DOHH2 (cell line): Measurements from ENCODE around the gene PTGIS.

Experiments
- H3F3A ChIP-seq: fragments of 200-600 bp; sonication (generic), shearing (Covaris generic); 2 replicates; pipeline ENCODE4 v1.6.0; 2016; ENCODE audit warnings: antibody characterized with exemption, mild to moderate bottlenecking; ENCODE audit not compliant: control insufficient read depth, insufficient read depth
- H3K27ac ChIP-seq: fragments of 200-600 bp; sonication (generic); 2 replicates; pipeline ENCODE4 v1.5.1; 2014; ENCODE audit warnings: low read depth, mild to moderate bottlenecking, low read length, moderate library complexity
- H3K27me3 ChIP-seq: fragments of 200-600 bp; sonication (generic); 2 replicates; pipeline ENCODE4 v1.6.1; 2014; ENCODE audit warnings: mild to moderate bottlenecking, low read length, mixed read lengths; ENCODE audit not compliant: control insufficient read depth
- H3K36me3 ChIP-seq: fragments of 200-600 bp; sonication (generic); 2 replicates; pipeline ENCODE4 v1.6.1; 2014; ENCODE audit warnings: mild to moderate bottlenecking, low read length, moderate library complexity, mixed read lengths; ENCODE audit not compliant: control insufficient read depth
- H3K4me1 ChIP-seq: fragments of 200-600 bp; sonication (generic); 2 replicates; pipeline ENCODE4 v1.6.1; 2014; ENCODE audit warnings: mild to moderate bottlenecking, low read length, mixed read lengths; ENCODE audit not compliant: control insufficient read depth
- H3K4me2 ChIP-seq: fragments of 200-600 bp; sonication (generic); 2 replicates; pipeline ENCODE4 v1.6.0; 2014; ENCODE audit warnings: mild to moderate bottlenecking, low read length, moderate library complexity
- H3K4me3 ChIP-seq: fragments of 200-600 bp; sonication (generic); 2 replicates; pipeline ENCODE4 v1.5.1; 2014; ENCODE audit warnings: mild to moderate bottlenecking, low read length, mixed read lengths
- H3K79me2 ChIP-seq: fragments of 200-600 bp; sonication (generic); 2 replicates; pipeline ENCODE4 v1.6.1; 2014; ENCODE audit warnings: mild to moderate bottlenecking, low read length, mixed read lengths; ENCODE audit not compliant: control insufficient read depth
- H3K9me2 ChIP-seq: fragments of 200-600 bp; sonication (generic); replicated peaks from 2 replicates; pipeline ENCODE4 v1.6.1; 2014; ENCODE audit warnings: mild to moderate bottlenecking, low read length, mixed read lengths; ENCODE audit not compliant: control insufficient read depth
- H3K9me3 ChIP-seq: fragments of 200-600 bp; sonication (generic); 2 replicates; pipeline ENCODE4 v1.6.1; 2014; ENCODE audit warnings: antibody characterized with exemption, low read length, mixed read lengths; ENCODE audit not compliant: control insufficient read depth, insufficient read depth
- H4K20me1 ChIP-seq: fragments of 200-600 bp; sonication (generic); 2 replicates; pipeline ENCODE4 v1.6.0; 2014; ENCODE audit warnings: low read depth, mild to moderate bottlenecking, antibody characterized with exemption, low read length, moderate library complexity; ENCODE audit not compliant: control insufficient read depth, insufficient read depth
- CTCF ChIP-seq: fragments of 200-600 bp; sonication (generic); IDR thresholded peaks from one replicate; pipeline ENCODE4 v1.5.1; 2014; ENCODE audit warnings: antibody characterized with exemption, mild to moderate bottlenecking, low read depth, low read length; ENCODE audit not compliant: poor library complexity, severe bottlenecking
- EZH2phosphoT487 ChIP-seq: fragments of 200-600 bp; sonication (generic); IDR thresholded peaks from 2 replicates; pipeline ENCODE4 v1.6.1; 2017; ENCODE audit warnings: borderline replicate concordance, mild to moderate bottlenecking, antibody characterized with exemption, low read length, moderate library complexity, mixed read lengths

The PTGIS gene

GRCh38 chr20:49560646-49561045 is 7.3 kb downstream of the PTGIS start:
- no peaks in the 10 kb centered on the region; the same call in 1 of the 2 replicates for H4K20me1 ChIP-seq
- no peaks in the 10 kb centered on the region for H3K79me2 ChIP-seq
- H3K4me2 ChIP-seq: no peak overlapping the region
- H3K36me3 ChIP-seq: no peaks in the 10 kb centered on the region
- no peaks in the 10 kb centered on the region for H3F3A ChIP-seq
- H3K9me2 ChIP-seq: no peaks in the 10 kb centered on the region
- H3K4me3 ChIP-seq: no peak overlapping the region
- H3K27ac ChIP-seq: no peak overlapping the region
- TF ChIP-seq EZH2phosphoT487 (no peak), CTCF (no peak)
- no peaks in the 10 kb centered on the region for H3K4me1 ChIP-seq
- 0 out of 2 replicates have a peak, but pooled peaks cover 3% of the 10 kb centered on the region for H3K9me3 ChIP-seq
- peaks cover 17% of the 10 kb centered on the region for H3K27me3 ChIP-seq

GRCh38 chr20:49560186-49560585 is 7.8 kb downstream of the PTGIS start:
- Histone ChIP-seq H3K9me3 (0 out of 2 replicates have a peak, but pooled peaks cover 3% of the 10 kb centered on the region), H3K4me3 (no peak overlapping the region), H3K27ac (no peak overlapping the region), H3K27me3 (peaks cover 21% of the 10 kb centered on the region), H3K36me3 (no peaks in the 10 kb centered on the region), H3F3A (no peaks in the 10 kb centered on the region), H3K4me2 (no peak overlapping the region), H3K4me1 (no peaks in the 10 kb centered on the region), H3K9me2 (no peaks in the 10 kb centered on the region), H4K20me1 (no peaks in the 10 kb centered on the region; the same call in 1 of the 2 replicates), H3K79me2 (no peaks in the 10 kb centered on the region)
- TF ChIP-seq EZH2phosphoT487 (no peak), CTCF (no peak)

GRCh38 chr20:49559411-49560081 is 8.4 kb downstream of the PTGIS start:
- H3K9me2 ChIP-seq: no peaks in the 10 kb centered on the region
- H3K9me3 ChIP-seq: 0 out of 2 replicates have a peak, but pooled peaks cover 3% of the 10 kb centered on the region
- no peak overlapping the region for H3K27ac ChIP-seq
- no peaks in the 10 kb centered on the region for H3K36me3 ChIP-seq
- no peak overlapping the region for H3K4me2 ChIP-seq
- no peak overlapping the region for H3K4me3 ChIP-seq
- H3K4me1 ChIP-seq: no peaks in the 10 kb centered on the region
- no peaks in the 10 kb centered on the region for H3K79me2 ChIP-seq
- TF ChIP-seq EZH2phosphoT487 (no peak), CTCF (no peak)
- peaks cover 23% of the 10 kb centered on the region for H3K27me3 ChIP-seq
- H3F3A ChIP-seq: no peaks in the 10 kb centered on the region
- no peaks in the 10 kb centered on the region; the same call in 1 of the 2 replicates for H4K20me1 ChIP-seq
